GM19452 (cell line): ENCODE measurements around the gene FUT9.

ENCODE experiments used
- ATAC-seq: cut with Tn5 transposase; IDR thresholded peaks from one replicate; pipeline ENCODE4 v1.9.1; 2021; ENCODE audit not compliant: unreplicated experiment

The FUT9 gene

DNA sequence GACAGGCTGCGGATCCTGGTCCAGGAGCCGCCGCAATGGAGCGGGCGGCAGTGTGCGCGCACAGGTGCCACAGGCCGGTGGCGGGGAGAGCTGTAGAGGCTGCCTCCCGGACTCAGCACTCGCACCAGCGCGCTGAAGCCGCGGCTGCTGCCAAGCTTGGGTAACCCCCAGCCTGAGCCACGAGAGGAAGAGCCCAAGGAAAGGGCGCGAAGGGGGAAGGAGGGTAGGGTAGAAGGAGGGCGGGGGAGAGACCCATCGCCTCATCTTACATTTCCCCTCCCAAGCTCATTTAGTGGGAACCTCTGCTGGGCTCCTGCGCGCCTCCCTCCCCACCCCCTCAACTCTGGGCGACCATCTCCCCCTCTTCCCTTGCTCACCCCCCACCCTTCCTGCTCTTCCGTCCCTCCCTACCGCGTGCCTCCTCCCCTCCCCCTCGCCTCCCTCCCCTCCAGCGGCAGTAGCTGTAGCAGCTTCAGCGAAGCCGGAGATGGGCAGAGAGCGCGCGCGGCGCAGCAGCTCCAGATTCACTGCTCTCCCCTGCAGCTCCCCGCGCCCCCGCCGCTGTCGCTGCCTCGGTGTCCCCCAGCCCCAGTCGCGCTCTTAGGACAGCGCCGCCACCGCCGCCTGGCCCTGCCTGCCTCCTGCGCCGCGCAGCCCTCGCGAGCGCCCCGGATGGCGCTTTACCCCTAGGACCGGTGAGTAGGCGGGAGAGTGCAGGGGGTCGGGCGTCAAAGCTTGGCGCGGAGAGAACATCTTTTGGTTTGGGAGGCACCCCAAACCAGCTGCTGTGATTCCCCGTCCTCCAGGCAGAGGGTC is at the start of gene FUT9:
TSS of gene FUT9 (plus strand) at position 457 of the 816 bp plus-strand sequence. CDS start 187,182 bp downstream, outside the sequence.
- ATAC-seq = no peak

DNA sequence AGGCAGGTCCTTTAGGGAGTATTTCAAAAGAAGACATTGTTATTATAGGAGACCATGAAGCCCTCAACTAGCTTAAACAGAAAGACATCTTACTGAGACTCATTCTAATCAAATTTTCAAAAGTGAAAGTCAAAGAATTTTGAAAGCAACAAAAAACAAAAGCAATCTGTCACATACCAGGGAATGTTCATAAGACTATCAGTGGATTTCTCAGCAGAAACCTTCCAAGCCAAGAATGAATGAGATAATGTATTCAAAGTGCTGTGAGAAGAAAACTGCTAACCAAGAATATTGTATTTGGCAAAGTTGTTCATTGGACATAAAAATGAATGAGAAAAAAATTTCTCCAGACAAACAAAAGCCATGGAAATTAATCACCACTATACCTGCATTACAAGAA is 48.2 kb upstream of the FUT9 start:
- no peak for ATAC-seq

DNA sequence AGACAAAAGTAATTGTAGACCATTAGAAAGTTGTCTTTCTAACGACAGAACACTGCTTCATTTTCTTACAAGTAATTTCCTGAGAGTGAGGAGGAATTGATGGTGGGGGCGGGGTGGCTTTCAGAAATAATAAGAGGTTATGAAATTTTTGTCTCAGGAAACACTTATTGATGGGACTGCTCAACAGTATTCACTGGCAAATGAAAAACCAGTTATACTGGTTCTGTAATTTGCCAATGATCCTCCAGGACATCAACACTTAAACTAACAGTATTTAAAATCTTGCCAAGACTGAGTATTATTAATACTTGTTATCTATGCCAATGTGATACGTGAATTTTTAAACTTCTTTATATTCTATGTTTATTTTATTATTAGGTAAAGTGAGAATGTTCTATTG is 41.8 kb upstream of the FUT9 start:
- no peak for ATAC-seq

DNA sequence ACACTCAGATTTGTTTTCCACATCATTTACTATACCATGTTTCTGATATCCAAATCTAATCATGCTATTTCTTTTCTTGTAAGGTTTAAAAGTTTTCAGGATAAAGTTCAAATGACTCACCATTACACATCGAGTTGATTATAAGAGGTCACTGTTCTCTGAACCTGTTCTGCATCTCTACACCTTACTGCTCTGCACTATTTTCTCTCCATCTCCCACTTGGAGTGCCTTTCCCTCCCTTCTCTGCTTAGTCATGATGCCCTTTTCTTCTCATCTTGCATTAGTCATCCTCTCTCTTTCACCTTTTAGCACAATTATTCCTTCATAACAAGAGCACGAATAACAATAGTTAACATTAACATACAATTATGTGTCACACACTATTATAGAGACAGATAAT is 37.5 kb upstream of the FUT9 start:
- ATAC-seq = no peak

DNA sequence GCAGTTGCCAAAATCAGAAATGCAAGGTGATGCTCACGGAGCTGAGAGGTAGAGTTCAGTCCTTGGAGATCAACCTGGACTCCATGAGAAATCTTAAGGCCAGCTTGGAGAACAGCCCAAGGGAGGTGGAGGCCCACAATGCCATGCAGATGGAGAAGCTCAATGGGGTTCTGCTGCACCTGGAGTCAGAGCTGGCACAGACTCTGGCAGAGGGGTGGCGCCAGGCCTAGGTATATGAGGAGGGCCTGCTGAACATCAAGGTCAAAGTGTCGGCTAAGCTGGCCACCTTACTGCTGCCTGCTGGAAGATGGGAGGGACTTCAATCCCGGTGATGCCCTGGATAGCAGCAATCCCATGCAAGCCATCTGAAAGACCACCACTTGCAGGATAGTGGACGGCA is 23.9 kb upstream of the FUT9 start:
- no peak for ATAC-seq

DNA sequence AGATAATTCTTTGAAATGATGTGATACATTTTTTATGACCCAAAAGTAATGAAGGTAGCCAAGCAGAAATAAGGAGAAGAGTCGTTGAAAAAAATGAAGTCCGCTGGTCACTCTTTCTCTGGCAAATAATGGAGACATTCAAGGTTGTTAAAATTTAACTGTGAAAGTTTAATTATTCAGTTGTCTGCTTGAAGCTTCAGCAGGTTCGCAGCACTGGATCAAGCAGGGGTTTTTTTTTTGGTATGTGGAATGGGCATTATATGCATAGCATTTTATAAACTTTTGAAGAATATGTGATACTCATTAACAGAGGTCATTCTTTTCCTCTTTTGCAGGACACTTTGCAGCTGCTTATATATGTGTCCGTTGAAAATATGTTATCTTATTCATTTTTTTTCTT is 21.6 kb upstream of the FUT9 start:
- no peak for ATAC-seq

DNA sequence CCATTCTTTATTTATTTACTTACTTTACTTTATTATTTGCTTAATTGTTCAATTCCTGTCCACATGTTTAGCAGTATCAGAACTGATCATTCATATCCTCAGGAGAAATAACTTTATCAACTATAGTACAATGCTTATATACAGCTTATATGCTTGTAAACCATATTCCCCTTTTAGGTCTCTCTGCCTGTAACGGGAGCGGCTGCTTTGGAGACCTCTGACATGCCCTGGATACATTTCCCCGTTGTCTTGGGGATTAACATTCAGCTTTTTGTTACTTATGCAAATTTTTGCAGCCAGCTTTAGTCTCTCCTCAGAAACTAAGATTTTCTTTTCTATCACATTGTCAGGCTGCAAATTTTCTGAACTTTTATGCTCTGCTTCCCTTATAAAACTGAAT is 17.6 kb upstream of the FUT9 start:
- no peak for ATAC-seq

DNA sequence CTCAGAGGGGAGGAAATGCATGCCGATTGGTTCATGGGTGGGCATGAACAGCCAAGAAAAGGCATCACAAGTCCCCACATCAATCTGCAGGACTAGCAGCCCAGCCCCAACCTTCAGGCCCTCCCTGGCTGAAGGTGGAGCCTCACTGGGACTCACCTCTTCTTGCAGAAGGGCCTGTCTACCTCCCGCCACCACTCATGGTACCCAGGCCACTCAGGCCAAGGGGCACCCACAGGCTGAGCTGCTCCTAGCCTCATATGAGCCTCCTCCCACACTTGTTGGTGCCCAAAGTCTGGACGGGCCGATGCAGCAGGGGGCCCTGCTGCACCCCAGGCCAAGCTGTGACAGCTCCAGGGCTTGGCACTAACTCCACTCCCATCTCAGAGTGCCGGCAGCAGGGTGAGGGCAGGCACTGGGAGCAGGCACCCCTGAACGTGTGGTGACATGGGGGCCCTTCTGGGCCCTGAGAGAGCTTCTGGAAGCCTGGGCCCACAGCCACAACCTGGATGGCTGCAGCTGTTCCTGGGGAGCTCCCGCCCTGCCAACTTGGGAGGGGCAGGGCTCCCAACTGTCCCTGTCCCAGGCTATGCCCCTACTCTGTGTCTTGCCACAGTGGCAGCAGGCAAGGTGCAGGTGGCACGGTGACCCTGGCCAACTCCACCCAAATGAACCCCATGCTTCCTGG is 13.7 kb upstream of the FUT9 start:
- no peak for ATAC-seq

DNA sequence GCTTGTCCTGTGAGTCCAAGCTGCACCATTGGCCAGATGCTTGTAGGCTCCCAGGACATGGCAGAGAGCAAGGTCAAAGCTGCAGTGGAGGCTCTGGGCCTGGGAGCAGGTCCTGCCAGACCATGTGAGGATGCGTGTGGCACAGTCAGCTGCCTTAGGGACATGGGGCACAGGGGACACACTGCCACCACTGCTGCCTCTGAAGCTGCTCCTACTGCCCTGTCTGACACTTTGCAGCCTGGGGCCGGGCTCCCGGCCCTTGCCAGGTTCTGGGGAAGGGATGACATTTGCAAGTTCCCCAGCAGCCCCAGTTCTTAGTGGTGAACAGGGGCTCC is 13.2 kb upstream of the FUT9 start:
- ATAC-seq = no peak

DNA sequence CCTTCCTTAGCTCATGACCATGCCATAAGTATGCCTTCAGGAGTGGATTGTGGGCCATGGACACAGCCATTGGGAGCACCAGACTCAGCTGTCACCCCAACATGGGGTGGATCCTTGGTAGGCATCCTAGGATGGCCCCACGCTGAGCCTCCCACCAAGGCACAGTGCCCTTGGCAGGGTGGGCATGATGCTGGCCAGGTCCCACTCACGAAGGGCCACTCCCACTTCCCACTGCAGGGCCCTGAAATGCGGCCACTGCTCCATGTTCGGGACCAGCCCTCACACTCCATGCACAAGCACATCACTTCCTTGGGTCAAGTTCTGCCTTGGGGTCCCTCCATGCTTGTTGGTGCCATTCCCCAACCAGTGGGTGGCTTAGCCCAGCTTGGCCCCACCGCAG is 12.9 kb upstream of the FUT9 start:
- no peak for ATAC-seq

DNA sequence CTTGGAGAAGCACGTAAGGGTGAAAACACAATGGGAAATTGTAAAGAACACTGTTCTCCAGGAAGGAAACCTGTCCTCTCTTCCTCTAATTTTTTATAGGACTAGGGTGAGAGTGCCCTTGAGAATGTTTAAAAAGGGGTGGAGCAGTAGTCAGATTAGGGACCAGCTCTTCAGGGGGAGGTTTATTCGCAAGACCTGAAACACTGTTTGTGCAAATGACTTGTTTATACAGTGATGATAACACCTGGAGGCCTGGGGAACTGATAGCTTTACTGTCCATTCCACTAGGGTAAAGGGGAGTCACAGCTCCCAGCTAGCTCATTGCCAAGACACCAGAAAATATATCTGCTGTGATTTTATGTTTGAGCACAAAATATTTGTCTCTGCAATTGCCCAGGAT is 8.1 kb upstream of the FUT9 start:
- no peak for ATAC-seq

DNA sequence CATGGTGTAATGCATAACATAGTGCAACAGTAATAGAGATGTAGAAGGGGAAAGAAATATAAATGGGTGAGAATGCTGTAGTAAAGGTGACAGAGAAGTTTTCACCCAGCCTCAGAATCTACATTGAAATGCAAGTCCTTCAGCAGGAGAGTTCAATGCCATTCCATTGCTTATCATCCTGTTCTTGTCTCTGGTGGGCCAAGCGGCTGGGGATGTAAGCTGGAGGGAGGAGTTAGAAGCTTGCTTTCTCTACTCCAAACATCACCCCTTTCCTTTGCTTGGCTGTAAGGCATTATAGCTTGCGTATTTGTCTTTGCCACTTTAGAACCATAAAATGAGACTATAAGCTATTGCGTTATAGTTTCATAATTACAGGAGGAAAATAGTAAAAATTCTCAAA is 2.2 kb upstream of the FUT9 start:
- ATAC-seq = no peak

DNA sequence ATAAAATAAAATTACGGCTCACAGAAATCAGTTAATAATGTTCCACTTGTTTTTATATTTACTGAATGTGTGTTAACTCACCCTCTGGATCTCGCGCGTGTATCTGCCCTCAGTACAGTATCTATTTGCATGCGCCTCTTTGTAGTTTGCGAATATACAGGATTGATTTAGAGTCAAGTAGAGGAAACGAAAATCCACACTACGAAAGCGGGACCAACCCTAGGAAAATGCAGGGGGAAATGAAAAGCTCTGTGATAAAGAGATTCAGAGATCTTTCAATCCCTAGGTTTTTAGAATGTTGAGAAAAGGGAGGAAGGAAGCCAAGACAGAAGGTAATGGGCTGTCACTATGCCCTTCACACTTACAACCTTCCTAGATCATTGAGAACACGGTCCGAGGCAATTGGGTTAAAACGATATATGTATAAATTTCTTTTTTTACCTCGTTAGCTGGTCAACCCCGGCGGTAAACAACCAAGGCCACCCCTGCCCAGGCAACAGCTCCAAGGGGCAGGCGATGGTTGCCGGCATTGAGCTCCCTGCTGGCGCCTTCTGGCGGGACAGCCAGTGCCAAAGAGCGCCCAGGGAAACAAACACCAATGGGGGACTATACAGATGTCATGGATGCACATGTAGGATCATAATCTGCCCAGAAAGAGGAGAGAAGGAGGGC is 792 bp upstream of the FUT9 start:
- no peak for ATAC-seq

DNA sequence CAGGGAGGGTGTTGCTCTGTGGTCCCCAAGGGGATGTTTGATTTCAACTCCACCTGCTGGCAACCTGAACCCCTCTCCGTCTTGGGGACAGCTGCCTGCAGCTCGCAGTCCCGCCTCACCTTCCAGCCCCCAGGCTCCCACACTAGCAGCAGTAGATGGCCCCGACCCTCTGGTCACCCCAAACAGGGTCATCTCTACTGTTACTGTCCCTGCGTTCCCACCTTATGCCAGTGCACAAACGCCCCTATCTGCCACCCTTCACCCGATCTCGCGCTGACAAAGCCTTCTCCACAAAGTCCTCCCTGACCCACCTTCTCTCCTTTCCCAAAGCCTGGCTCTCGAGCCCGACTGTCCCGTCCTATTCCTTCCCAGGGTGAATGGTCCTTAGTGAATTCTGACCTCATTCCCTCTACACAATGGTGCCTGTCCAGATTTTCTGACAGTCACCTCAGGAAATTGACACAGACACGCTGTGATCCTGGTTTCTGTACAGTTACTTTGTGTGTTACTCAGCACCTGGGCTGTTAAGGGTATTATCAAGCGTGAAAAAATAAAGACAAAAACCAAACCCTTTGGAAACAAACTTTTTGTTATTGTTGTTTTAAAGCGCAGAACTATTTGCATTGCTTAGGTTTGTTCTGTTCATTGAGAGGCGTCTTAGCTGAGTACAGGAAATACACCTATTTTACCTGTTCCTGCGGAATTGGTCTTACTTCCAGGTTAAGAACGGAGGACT is 728 bp downstream of the FUT9 start:
- ATAC-seq = no peak

DNA sequence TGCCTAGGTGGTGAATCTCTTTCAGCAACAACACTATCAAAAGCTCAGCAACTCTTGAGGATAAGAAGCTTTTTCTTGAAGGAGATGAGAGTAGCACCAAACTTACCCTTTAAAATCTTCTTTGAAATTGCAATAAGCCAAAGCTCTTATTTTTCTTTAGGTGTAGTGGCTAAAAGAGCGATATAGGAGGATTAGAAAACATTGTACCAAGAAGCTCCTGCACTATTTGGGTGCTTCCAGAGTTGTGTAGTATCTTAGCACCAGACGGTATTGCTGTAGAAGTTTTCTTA is 1.2 kb downstream of the FUT9 start:
- no peak for ATAC-seq

DNA sequence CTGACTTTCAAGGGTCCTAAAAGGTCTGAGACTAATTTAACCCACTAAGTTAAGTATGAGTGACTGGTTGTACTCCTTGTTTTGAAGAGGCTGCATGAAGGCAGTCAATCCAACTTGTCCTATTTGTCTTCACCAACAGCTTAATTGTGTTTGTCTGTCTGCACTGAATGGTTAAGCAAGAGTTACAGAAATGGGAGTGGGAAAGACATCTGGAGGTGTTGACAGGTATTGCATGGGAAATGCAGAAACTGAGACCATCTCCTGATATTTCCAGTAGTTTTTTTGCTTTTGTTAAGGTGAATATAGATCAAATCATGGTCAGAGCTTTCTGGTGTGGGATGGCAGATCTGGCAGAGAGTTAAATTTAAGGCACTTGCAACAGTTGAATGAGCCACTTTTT is 6.5 kb downstream of the FUT9 start:
- no peak for ATAC-seq

DNA sequence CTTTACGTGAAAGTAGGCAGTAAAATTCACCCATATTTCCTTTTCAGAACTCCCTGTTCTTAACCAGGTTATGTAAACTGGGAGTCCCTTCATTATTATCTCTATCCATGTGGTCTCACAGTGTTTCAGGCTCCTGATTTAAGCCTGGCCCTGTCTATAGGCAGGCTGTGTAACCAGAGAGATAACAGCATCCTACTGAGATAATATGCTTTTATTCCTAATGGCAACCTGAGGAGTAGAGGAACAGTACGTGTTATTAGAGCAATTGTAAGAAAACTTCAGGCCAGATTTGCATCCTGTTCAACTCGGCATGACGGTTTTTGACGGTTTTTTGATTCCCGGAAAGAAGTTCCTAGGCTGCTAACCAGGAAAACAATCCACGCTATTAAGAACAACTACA is 16.9 kb downstream of the FUT9 start:
- no peak for ATAC-seq

DNA sequence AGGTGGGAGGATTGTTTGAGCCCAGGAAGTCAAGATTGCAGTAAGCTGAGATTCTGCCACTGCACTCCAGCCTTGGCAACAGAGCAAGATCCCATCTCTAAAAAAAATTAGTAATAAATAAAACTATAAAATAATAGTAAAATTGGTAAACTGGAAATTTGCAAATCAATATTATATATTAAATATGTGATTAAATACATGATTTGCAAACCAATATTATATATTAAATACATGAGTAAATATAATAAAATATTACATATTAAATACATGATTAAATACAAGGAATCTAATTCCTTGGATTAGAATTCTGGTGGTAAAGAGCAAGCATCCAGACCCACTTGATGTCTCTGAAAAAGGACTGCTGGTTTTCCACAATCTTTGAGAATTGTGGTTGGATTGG is 35.8 kb downstream of the FUT9 start:
- no peak for ATAC-seq

DNA sequence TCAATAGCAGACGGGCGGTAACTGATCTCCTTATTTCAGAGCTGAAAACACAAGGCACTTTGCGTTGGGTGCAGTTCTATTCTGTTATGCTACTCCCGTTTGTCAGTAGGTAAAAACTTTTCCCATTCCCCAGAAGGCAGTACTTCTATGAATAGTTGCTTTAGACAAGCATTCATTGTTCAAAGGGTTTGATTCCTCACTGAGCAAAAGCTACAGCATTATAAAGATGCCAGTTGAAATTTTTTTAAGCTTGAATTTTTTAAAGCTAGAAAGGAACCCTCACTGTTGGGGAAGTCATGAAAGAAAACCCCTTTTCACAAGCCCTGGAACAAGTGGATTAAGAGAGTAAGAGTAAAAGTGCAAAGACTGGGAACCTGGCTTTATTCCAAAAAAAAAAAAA is 42.3 kb downstream of the FUT9 start:
- ATAC-seq = no peak

DNA sequence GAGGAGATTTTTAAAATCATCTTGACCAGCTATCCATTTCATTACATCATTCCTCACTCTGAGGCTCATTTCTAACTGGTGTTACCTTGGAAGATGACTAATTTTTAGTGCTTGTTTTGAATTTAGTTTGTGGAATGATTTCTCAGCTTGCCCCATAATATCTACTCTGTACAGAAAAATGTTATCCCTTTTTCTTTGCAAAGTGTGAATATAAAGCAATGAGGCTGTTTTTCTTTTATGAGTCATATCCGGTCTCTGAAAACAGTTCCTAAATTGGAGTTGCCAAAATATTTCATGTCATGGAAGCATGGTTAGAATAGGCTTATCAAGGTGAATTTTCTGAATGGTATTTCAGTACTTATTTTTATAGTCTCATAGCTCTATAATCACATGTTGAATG is 43.8 kb downstream of the FUT9 start:
- ATAC-seq = no peak

DNA sequence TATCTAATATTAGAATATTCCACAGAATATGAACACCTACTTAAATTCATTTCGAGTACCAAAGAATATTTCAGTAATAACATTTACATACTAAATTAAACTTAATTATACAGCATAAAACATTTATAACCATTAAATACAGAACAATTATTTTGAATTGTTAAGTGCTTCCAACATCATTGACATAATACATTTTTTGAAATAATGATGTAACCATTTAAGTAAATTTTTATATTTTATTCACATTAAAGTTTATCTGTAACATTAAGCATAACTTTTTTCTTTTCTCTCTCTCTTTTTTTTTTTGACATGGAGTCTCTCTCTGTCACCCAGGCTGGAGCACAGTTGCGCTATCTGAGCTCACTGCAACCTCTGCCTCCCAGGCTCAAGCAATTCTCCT is 44.5 kb downstream of the FUT9 start:
- no peak for ATAC-seq

DNA sequence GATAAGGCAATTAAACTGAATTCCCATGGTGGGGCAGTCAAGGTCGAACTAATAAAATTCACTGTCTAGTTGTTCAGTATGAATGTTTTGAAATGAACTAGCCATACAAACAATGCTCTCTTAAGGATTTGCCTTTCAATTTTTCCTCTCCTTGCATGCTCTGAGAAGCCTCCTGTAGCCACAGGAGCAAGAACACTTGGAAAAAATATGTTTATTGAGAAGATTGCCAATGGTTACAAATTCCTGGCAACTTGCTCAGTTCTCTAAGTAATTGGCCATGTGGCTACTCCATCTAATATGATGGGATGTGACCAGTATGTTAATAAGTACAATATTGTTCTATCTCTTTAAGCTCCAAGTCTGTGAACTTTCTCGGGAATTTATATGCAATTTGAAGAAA is 49.4 kb downstream of the FUT9 start:
- no peak for ATAC-seq
